A673 (cell line): Measurements from ENCODE around the gene RAB3A. TPM values are rescaled to one million over a fixed set of nuclear protein-coding genes. Genes with fewer than 3 reads are reported as not detected.

Source experiments
- BruUV-seq: library from RNA; stranded (reverse); fragments of 400-500 nt; replicated peaks from 2 replicates; lab custom pipeline; 2021; lab: Mats Ljungman, UMichigan
- CTCF ChIA-PET: fragments of 300-600 bp; sonication (Branson Sonifier 250); formaldehyde crosslinking; loops from one replicate; lab custom pipeline; 2022; ENCODE audit warnings: antibody characterized with exemption; lab: Charles Lee
- POLR2A ChIA-PET: fragments of 300-600 bp; sonication (Branson Sonifier 250); formaldehyde crosslinking; loops from one replicate; lab custom pipeline; 2022; ENCODE audit warnings: antibody characterized with exemption; ENCODE audit not compliant: low non-redundant PET; lab: Charles Lee
- DNase-seq: peaks from one replicate; pipeline ENCODE4 v3.0.0-alpha.2; 2015; ENCODE audit warnings: low spot score
- H3K27ac ChIP-seq: fragments of 200-600 bp; sonication (generic); 2 replicates; pipeline ENCODE4 v1.5.1; 2016; ENCODE audit warnings: mixed run types, low read depth, mild to moderate bottlenecking, mixed read lengths, antibody characterized with exemption, low read length; ENCODE audit not compliant: poor library complexity, severe bottlenecking
- H3K27me3 ChIP-seq: fragments of 200-600 bp; sonication (generic); replicated peaks from 2 replicates; pipeline ENCODE4 v1.6.1; 2017; ENCODE audit warnings: mixed run types, low read depth, mild to moderate bottlenecking, mixed read lengths, antibody characterized with exemption, low read length; ENCODE audit not compliant: insufficient read depth, poor library complexity
- H3K36me3 ChIP-seq: fragments of 200-600 bp; sonication (generic); 2 replicates; pipeline ENCODE4 v1.6.1; 2016; ENCODE audit warnings: mixed run types, mild to moderate bottlenecking, mixed read lengths, antibody characterized with exemption, low read length; ENCODE audit not compliant: insufficient read depth, poor library complexity, severe bottlenecking
- H3K4me1 ChIP-seq: fragments of 200-600 bp; sonication (generic); 2 replicates; pipeline ENCODE4 v1.6.1; 2017; ENCODE audit warnings: mixed run types, mild to moderate bottlenecking, mixed read lengths, antibody characterized with exemption, low read length; ENCODE audit not compliant: insufficient read depth, poor library complexity, severe bottlenecking
- H3K4me3 ChIP-seq: fragments of 200-600 bp; sonication (generic); 2 replicates; pipeline ENCODE4 v1.5.1; 2016; ENCODE audit warnings: low read depth, mixed run types, mild to moderate bottlenecking, mixed read lengths, low read length; ENCODE audit not compliant: poor library complexity, severe bottlenecking
- H3K9me3 ChIP-seq: fragments of 200-600 bp; sonication (generic); 2 replicates; pipeline ENCODE4 v1.6.1; 2016; ENCODE audit warnings: mixed run types, low read depth, mild to moderate bottlenecking, mixed read lengths, antibody characterized with exemption, low read length; ENCODE audit not compliant: poor library complexity, severe bottlenecking
- EZH2 ChIP-seq: fragments of 200-600 bp; sonication (generic); IDR thresholded peaks from 2 replicates; pipeline ENCODE4 v1.6.1; 2017; ENCODE audit warnings: borderline replicate concordance, low read depth, mild to moderate bottlenecking, mixed read lengths, antibody characterized with exemption, low read length; ENCODE audit not compliant: poor library complexity, severe bottlenecking
- intact Hi-C: fragments of 100-400 bp; cut with micrococcal nuclease; formaldehyde crosslinking; loops from one replicate; pipeline ENCODE4 v1.10.0; 2022; ENCODE audit not compliant: unreplicated experiment
- total RNA-seq: library from RNA; stranded (reverse); gene quantifications from 2 replicates; pipeline ENCODE4 v1.2.3, GENCODE V29; 2021
- TF ChIP-seq, protein P1 (sequence below): fragments of 300-800, 200-600 bp; sonication (generic); conservative IDR thresholded peaks from 2 replicates; pipeline ENCODE4 v1.5.1; 2017; ENCODE audit warnings: low read depth, mild to moderate bottlenecking, antibody characterized with exemption, low read length, moderate library complexity, mixed read lengths

RAB3A gene
- total RNA-seq, 1 experiment from 2014 or later, result 2.9 TPM

DNA sequence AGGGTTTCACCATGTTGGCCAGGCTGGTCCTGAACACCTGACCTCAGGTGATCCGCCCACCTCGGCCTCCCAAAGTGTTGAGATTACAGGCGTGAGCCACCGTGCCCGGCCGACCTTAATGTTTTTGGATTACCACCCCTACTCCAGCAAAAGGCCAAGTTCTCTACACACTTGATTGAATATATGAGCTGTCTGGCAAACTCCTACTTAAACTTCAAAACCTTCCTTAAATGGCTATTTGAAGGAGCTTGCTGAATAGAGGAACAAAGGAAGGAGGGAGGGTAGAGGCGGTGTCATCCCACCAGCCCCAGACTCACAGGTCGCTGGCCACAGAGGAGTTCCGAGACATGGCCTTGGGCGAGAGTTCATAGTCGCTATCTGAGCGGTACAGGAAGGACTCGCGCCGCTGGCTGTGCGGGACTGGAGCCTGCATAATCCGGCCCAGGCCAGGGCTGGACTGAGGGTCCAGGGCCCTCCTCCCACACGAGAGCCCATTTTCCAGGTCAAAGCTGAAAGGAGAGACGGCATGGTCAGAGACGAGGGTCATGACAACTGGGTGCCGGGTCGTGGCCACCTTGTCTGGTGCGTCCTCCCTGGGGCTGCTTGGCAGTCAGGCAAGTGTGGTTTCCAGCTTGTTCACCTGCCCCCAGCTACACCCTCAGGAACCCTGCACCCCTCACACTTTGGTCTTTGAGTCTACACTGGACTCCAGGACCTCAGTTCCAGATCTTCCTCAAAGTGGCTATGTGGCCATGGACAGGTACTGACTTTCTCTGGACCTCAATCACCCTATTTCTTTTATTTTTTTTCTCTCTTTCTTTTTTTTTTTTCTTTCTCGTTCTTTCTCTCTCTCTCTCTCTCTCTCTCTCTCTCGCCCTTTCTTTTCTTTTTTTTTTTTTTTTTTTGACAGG is 18.2 kb upstream of the RAB3A start:
- no TSS peak for BruUV-seq
- peaks cover 6% of the 10 kb centered on the region for H3K4me1 ChIP-seq
- CTCF ChIA-PET, result no interaction called here
- DNase-seq, result no peak
- no peaks in the 10 kb centered on the region for H3K36me3 ChIP-seq
- H3K9me3 ChIP-seq, result no peaks in the 10 kb centered on the region
- peaks cover 35% of the 10 kb centered on the region for H3K27me3 ChIP-seq
- H3K4me3 ChIP-seq, result no peak overlapping the region
- TF ChIP-seq EZH2, result no peak
- TF ChIP-seq, protein P1, sequence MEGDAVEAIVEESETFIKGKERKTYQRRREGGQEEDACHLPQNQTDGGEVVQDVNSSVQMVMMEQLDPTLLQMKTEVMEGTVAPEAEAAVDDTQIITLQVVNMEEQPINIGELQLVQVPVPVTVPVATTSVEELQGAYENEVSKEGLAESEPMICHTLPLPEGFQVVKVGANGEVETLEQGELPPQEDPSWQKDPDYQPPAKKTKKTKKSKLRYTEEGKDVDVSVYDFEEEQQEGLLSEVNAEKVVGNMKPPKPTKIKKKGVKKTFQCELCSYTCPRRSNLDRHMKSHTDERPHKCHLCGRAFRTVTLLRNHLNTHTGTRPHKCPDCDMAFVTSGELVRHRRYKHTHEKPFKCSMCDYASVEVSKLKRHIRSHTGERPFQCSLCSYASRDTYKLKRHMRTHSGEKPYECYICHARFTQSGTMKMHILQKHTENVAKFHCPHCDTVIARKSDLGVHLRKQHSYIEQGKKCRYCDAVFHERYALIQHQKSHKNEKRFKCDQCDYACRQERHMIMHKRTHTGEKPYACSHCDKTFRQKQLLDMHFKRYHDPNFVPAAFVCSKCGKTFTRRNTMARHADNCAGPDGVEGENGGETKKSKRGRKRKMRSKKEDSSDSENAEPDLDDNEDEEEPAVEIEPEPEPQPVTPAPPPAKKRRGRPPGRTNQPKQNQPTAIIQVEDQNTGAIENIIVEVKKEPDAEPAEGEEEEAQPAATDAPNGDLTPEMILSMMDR, result no peak
- POLR2A ChIA-PET, result interaction anchor here (0.7 kb wide), 1 partner anchor 62 kb away, joined by 7 read pairs; no protein-coding TSS in a partner anchor
- intact Hi-C loops, result no loop called here
- no peak overlapping the region for H3K27ac ChIP-seq

GRCh38 chr19:18220632-18221275 is 16.9 kb upstream of the RAB3A start:
- POLR2A ChIA-PET, result no interaction called here
- H3K27me3 ChIP-seq, result peaks cover 22% of the 10 kb centered on the region
- peaks cover 2% of the 10 kb centered on the region for H3K4me1 ChIP-seq
- H3K27ac ChIP-seq, result no peak overlapping the region
- no peaks in the 10 kb centered on the region for H3K9me3 ChIP-seq
- intact Hi-C loops, result no loop called here
- H3K36me3 ChIP-seq, result no peaks in the 10 kb centered on the region
- no peak overlapping the region for H3K4me3 ChIP-seq
- no peak for DNase-seq
- no TSS peak for BruUV-seq
- no peak for TF ChIP-seq EZH2
- TF ChIP-seq, protein P1, result no peak
- CTCF ChIA-PET, result no interaction called here

DNA sequence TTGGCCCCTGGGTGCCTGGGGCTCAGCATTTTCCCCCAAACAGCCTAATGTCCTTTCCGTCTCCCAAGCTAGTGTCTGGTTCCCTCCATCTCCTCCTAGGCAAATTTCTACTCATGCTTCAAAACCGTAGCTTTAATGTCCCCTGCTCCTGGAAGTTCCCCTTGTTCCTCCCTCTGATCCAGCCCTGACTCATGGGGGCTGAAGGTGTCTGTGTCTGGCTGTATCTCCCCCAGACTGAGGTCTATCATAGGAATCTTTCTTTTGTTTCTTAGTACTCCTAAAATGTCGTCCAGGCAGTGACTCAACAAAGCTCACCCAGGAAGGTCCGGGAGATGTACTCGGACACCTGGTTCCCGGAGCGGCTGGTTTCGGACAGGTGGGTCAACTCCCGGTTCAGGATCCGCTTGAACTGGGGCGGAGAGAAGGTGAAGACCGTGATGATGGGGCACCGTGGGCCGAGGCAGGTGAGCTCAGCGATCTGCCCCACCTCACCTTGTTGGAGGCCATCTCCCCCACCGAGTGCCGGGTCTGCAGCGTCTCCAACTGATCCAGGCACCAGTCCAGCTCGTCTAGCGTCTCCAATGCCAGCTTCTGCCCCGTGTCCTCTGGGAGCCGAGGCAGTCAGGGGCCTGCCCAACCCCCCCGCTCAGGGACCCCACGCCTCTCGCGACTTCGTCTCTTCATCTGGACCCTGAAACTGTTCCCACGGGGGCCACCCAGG is 16.2 kb upstream of the RAB3A start:
- intact Hi-C loops, result no loop called here
- Histone ChIP-seq H3K4me3 (no peak overlapping the region), H3K27ac (no peak overlapping the region), H3K36me3 (no peaks in the 10 kb centered on the region), H3K9me3 (no peaks in the 10 kb centered on the region), H3K4me1 (no peaks in the 10 kb centered on the region), H3K27me3 (peaks cover 15% of the 10 kb centered on the region)
- no TSS peak for BruUV-seq
- POLR2A ChIA-PET, result no interaction called here
- no peak for TF ChIP-seq EZH2
- TF ChIP-seq, protein P1, result no peak
- DNase-seq, result no peak
- CTCF ChIA-PET, result no interaction called here
